ENCODE results near the gene HNRNPC.
A peak's percentile ranks its signal among the peaks of the same experiment; 100 is the strongest.
"Not testable (repeated sequence)": the region's sequence is repeated elsewhere in the genome, so short reads cannot be mapped to it uniquely, and the experiment has no call there.

HNRNPC gene

GRCh38 chr14:21258889-21259787 is 10.1 kb downstream of the HNRNPC start:
- no peak for DNase-seq (ENCODE audit: extremely low spot score)
- CTCF ChIA-PET = no interaction called here

GRCh38 chr14:21258005-21258888 is 11.0 kb downstream of the HNRNPC start:
- ChIA-PET CTCF (interaction anchor here (0.6 kb wide), 1 partner anchor 217 kb away, joined by 6 read pairs; no protein-coding TSS in a partner anchor), POLR2A (interaction anchor here (1.0 to 1.7 kb wide), 2 partner anchors 9 to 50 kb away, joined by 4 to 10 read pairs; no protein-coding TSS in a partner anchor)
- TF ChIP-seq ZNF384 (IDR thresholded peaks at IDR 0.05) = peak; percentile 32; the same call in 1 of the 2 replicates
- TF ChIP-seq, protein P1, sequence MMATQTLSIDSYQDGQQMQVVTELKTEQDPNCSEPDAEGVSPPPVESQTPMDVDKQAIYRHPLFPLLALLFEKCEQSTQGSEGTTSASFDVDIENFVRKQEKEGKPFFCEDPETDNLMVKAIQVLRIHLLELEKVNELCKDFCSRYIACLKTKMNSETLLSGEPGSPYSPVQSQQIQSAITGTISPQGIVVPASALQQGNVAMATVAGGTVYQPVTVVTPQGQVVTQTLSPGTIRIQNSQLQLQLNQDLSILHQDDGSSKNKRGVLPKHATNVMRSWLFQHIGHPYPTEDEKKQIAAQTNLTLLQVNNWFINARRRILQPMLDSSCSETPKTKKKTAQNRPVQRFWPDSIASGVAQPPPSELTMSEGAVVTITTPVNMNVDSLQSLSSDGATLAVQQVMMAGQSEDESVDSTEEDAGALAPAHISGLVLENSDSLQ (IDR thresholded peaks at IDR 0.05) = no peak
- no peak for TF ChIP-seq ELF4 (IDR thresholded peaks at IDR 0.05)
- no peak for TF ChIP-seq NFRKB (IDR thresholded peaks at IDR 0.05)
- no peak for TF ChIP-seq FOXM1 (IDR thresholded peaks at IDR 0.05; ENCODE audit: borderline replicate concordance)
- TF ChIP-seq CTBP1 (IDR thresholded peaks at IDR 0.05; ENCODE audit: borderline replicate concordance) = no peak
- no peak for DNase-seq (ENCODE audit: extremely low spot score)

More at GRCh38 chr14:21258889-21259787, 10.1 kb downstream of the HNRNPC start:
- POLR2A ChIA-PET = interaction anchor here (0.6 to 0.8 kb wide), 3 partner anchors 12 to 74 kb away, joined by 3 to 4 read pairs (median 3); no protein-coding TSS in a partner anchor
- TF ChIP-seq FOXM1 (IDR thresholded peaks at IDR 0.05; ENCODE audit: borderline replicate concordance) (no peak), ELF4 (IDR thresholded peaks at IDR 0.05) (0 out of 2 replicates have a peak, but pooled peaks have one; percentile 7)

- no peak for DNase-seq (ENCODE audit: extremely low spot score)
- ChIA-PET CTCF (interaction anchor here (0.6 to 1.0 kb wide), 2 partner anchors 50 to 217 kb away, joined by 3 to 6 read pairs; no protein-coding TSS in a partner anchor), POLR2A (interaction anchor here (1.0 to 3.9 kb wide), 3 partner anchors 7 to 51 kb away, joined by 4 to 39 read pairs (median 10); no protein-coding TSS in a partner anchor)
- TF ChIP-seq, protein P1 (IDR thresholded peaks at IDR 0.05) = no peak
- no peak for TF ChIP-seq FOXA1 (IDR thresholded peaks at IDR 0.05)
- TF ChIP-seq L3MBTL2 (conservative IDR thresholded peaks at IDR 0.05) = no peak
- TF ChIP-seq BHLHE40 (IDR thresholded peaks at IDR 0.05; ENCODE audit: borderline replicate concordance) = no peak
- no peak for TF ChIP-seq NFRKB (IDR thresholded peaks at IDR 0.05)
- TF ChIP-seq LEF1 (IDR thresholded peaks at IDR 0.05; ENCODE audit: borderline replicate concordance) = no peak
- no peak for TF ChIP-seq TARDBP (IDR thresholded peaks at IDR 0.05)
Measured at GRCh38 chr14:21257394-21257909, 11.8 kb downstream of the HNRNPC start.

DNA sequence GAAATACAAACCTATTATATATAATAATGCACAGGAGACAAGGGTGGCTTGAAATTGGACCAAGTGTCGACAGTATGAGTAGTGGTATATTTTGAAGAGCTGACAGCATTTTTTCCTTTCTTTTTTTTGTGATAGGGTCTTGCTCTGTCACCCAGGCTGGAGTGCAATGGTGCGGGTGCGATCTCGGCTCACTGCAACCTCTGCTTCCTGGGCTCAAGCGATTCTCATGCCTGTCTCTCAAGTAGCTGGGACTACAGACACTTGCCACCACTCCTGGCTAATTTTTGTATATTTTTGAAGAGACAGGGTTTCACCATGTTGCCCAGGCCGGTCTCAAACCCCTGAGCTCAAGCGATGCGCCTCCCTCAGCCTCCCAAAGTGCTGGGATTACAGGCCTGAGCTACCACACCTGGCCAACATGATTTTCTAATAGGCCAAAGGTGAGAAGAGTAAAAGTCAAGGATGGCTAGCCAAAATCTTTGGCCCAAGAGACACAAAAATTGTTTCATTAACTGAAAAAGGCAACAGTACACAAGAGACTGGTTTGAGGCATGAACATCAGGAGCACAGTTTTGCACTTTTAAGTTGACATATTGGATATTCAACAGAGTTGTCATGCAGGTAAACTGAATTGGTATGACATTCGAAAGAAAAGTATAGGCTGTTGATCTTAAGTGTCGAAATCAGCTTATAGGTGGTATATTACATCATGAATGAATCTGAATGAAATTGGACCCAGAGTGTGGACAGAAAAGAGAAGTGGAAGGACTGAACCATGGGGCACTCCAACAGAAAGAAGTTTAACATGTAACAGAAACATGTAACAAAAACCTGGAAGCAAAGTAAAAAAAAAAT is 12.5 kb downstream of the HNRNPC start:
- no peak for TF ChIP-seq BHLHE40 (IDR thresholded peaks at IDR 0.05; ENCODE audit: borderline replicate concordance)
- no peak for TF ChIP-seq FOXK2 (IDR thresholded peaks at IDR 0.05)
- TF ChIP-seq SUZ12 (IDR thresholded peaks at IDR 0.05) = no peak
- TF ChIP-seq FOXA1 (IDR thresholded peaks at IDR 0.05) = no peak
- TF ChIP-seq TARDBP (IDR thresholded peaks at IDR 0.05) = no peak
- no peak for TF ChIP-seq SP1 (IDR thresholded peaks at IDR 0.05)
- no peak for TF ChIP-seq ELF4 (IDR thresholded peaks at IDR 0.05)
- no peak for TF ChIP-seq ZNF384 (IDR thresholded peaks at IDR 0.05)
- TF ChIP-seq, protein P1 (IDR thresholded peaks at IDR 0.05) = no peak
- TF ChIP-seq LEF1 (IDR thresholded peaks at IDR 0.05; ENCODE audit: borderline replicate concordance) = no peak
- TF ChIP-seq L3MBTL2 (conservative IDR thresholded peaks at IDR 0.05) = no peak
- TF ChIP-seq FOXM1 (IDR thresholded peaks at IDR 0.05; ENCODE audit: borderline replicate concordance) = no peak
- TF ChIP-seq NFRKB (IDR thresholded peaks at IDR 0.05) = no peak
- no peak for TF ChIP-seq HDGF (IDR thresholded peaks at IDR 0.05; ENCODE audit: borderline replicate concordance)
- no peak for TF ChIP-seq CTBP1 (IDR thresholded peaks at IDR 0.05; ENCODE audit: borderline replicate concordance)
- TF ChIP-seq ARNT (IDR thresholded peaks at IDR 0.05) = no peak
- no peak for DNase-seq (ENCODE audit: extremely low spot score)
- ChIA-PET POLR2A (interaction anchor here (1.0 to 3.9 kb wide), 5 partner anchors 8 to 52 kb away, joined by 4 to 39 read pairs (median 7); no protein-coding TSS in a partner anchor), CTCF (interaction anchor here (0.7 to 1.0 kb wide), 2 partner anchors 51 to 241 kb away, joined by 3 read pairs; no protein-coding TSS in a partner anchor)

DNA sequence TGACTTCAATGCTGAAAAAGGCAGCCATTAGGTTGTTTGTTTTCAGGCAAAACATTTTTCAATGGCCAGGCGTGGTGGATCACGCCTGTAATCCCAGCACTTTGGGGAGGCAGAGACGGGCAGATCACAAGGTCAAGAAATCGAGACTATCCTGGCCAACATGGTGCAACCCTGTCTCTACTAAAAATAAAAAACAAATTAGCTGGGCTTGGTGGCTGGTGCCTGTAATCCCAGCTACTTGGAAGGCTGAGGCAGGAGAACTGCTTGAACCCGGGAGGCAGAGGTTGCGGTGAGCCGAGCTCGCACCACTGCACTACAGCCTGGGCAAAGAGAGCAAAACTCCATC is 13.2 kb downstream of the HNRNPC start:
- DNase-seq (ENCODE audit: extremely low spot score) = not testable (repeated sequence)
- CTCF ChIA-PET = interaction anchor here (0.6 to 0.7 kb wide), 2 partner anchors 17 to 241 kb away, joined by 3 to 4 read pairs; no protein-coding TSS in a partner anchor
- POLR2A ChIA-PET = interaction anchor here (1.0 to 3.9 kb wide), 6 partner anchors 9 to 17 kb away, joined by 3 to 39 read pairs (median 6); no protein-coding TSS in a partner anchor
